GM12891 (cell line): ENCODE data around the gene IFIT2.

ENCODE experiments used
- POLR2A ChIP-seq: IDR thresholded peaks from 2 replicates; pipeline ENCODE4 v1.6.1; 2011; ENCODE audit warnings: low read depth, low read length, control low read depth
- POLR2AphosphoS5 ChIP-seq: IDR thresholded peaks from 2 replicates; pipeline ENCODE4 v1.6.1; 2011; ENCODE audit warnings: low read depth, low read length, control low read depth
- SPI1 ChIP-seq: IDR thresholded peaks from 2 replicates; pipeline ENCODE4 v1.6.1; 2011; ENCODE audit warnings: low read depth, low read length, control low read depth

DNA sequence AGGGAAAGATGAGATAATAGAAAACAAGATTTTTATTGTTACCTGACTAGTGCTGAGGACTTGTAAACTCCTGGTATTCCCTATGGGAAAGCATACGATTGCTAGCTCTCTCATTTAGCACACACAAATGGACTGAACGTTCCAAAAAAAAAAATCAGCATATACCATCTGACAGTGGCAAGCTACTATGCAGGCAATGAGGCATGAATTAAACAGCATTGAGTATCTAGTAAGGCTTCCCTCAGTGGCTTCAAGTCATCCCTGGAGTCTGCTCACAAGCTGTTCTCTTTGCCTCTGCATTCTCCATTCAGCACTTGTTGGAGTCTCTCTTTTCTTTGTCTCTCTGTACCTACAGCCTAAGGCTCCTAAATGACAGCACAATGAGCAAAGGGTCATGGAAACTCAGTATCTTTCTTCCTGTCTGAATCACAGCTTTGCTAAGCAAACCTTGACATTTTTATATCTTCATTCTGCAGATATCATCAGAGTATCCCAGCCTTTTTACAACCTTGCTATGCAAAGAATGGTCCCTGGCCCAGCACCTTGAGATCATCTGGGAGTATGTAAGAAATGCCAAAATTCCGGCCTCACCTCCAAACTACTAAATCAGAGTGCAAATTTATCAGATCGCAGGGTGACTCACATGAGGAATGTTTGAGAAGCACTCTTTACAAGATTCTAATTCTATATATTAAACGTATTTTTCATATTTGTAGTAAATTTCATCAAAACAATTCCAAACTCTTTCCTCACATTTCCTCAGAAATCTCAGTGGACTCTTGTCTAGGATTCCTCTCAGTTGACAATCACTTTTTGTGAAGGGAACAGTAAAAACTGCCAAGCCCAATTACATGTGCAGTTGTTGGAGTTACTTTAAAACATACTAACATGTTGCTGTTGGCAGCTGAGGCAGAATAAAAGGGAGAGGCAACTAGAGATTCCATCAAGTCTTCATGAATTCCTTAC is 39.5 kb upstream of the IFIT2 start:
- TF ChIP-seq POLR2AphosphoS5 (no peak), POLR2A (no peak), SPI1 (no peak)
